Keratinocyte (primary cell): ENCODE results near the gene CHMP4B. TPM values are rescaled to one million over a fixed set of nuclear protein-coding genes. Genes with fewer than 3 reads are reported as not detected.

ENCODE experiments used
- DNase-seq: peaks from one replicate; pipeline ENCODE4 v3.0.0-alpha.2; 2011; ENCODE audit warnings: low read depth, missing footprints, low spot score
- FAIRE-seq: peaks from 2 replicates; lab custom pipeline; 2011; peaks lifted over from hg19 to GRCh38; lab: Jason Lieb, UNC
- H2AFZ ChIP-seq: 2 replicates; pipeline ENCODE4 v1.6.0; 2012; ENCODE audit warnings: low read length, control low read depth, inconsistent platforms; ENCODE audit not compliant: control insufficient read depth
- H3K27ac ChIP-seq: 2 replicates; pipeline ENCODE4 v1.5.1; 2011; ENCODE audit warnings: low read length; ENCODE audit not compliant: control insufficient read depth, insufficient read depth
- H3K27me3 ChIP-seq: 3 replicates; pipeline ENCODE4 v1.6.0; 2011; ENCODE audit warnings: low read length; ENCODE audit not compliant: control insufficient read depth, insufficient read depth; ENCODE audit errors: extremely low read depth
- H3K36me3 ChIP-seq, 2 experiments: 2 replicates in 1 of 2; 3 replicates in 1 of 2; pipeline ENCODE4 v1.5.1; 2011; ENCODE audit warnings: low read length in 2 of 2, mild to moderate bottlenecking in 1 of 2; ENCODE audit not compliant: control insufficient read depth in 2 of 2, insufficient read depth in 2 of 2; ENCODE audit errors: extremely low read depth in 1 of 2
- H3K4me1 ChIP-seq: 3 replicates; pipeline ENCODE4 v1.5.1; 2011; ENCODE audit warnings: low read length; ENCODE audit not compliant: control insufficient read depth, insufficient read depth; ENCODE audit errors: extremely low read depth
- H3K4me2 ChIP-seq: 3 replicates; pipeline ENCODE4 v1.6.0; 2011; ENCODE audit warnings: low read depth, low read length; ENCODE audit not compliant: control insufficient read depth, insufficient read depth; ENCODE audit errors: extremely low read depth
- H3K4me3 ChIP-seq, 3 experiments: fragments of 200-600 bp in 1 of 3; sonication (generic) in 1 of 3; 2 replicates in 2 of 3; 3 replicates in 1 of 3; pipeline ENCODE4 v1.5.1; 2011 to 2016; ENCODE audit warnings: low read length in 3 of 3, mild to moderate bottlenecking in 3 of 3, control low read depth in 2 of 3, inconsistent platforms in 1 of 3, low read depth in 1 of 3, mixed read lengths in 1 of 3, mixed run types in 1 of 3, moderate library complexity in 1 of 3; ENCODE audit not compliant: control insufficient read depth in 2 of 3, insufficient read depth in 2 of 3; ENCODE audit errors: extremely low read depth in 1 of 3
- H3K79me2 ChIP-seq: 2 replicates; pipeline ENCODE4 v1.6.0; 2012; ENCODE audit warnings: low read length; ENCODE audit not compliant: control insufficient read depth, insufficient read depth
- H3K9ac ChIP-seq: 3 replicates; pipeline ENCODE4 v1.6.0; 2011; ENCODE audit warnings: low read length; ENCODE audit not compliant: control insufficient read depth, insufficient read depth; ENCODE audit errors: extremely low read depth
- H3K9me1 ChIP-seq: 3 replicates; pipeline ENCODE4 v1.6.0; 2011; ENCODE audit warnings: low read length; ENCODE audit not compliant: control insufficient read depth, insufficient read depth; ENCODE audit errors: extremely low read depth
- H3K9me3 ChIP-seq: 2 replicates; pipeline ENCODE4 v1.5.1; 2012; ENCODE audit warnings: low read depth, low read length; ENCODE audit not compliant: control insufficient read depth
- H4K20me1 ChIP-seq: 3 replicates; pipeline ENCODE4 v1.6.0; 2011; ENCODE audit warnings: low read length; ENCODE audit not compliant: control insufficient read depth, insufficient read depth; ENCODE audit errors: extremely low read depth
- CTCF ChIP-seq, 3 experiments: IDR thresholded peaks in 1 of 3; conservative IDR thresholded peaks in 1 of 3; optimal IDR thresholded peaks in 1 of 3; 2 replicates in 2 of 3; 3 replicates in 1 of 3; pipeline versions ENCODE3 to v1.5.1; 2011; ENCODE audit warnings: low read length in 3 of 3, mild to moderate bottlenecking in 3 of 3, moderate library complexity in 2 of 3, control low read depth in 1 of 3, inconsistent platforms in 1 of 3; ENCODE audit not compliant: insufficient read depth in 2 of 3; ENCODE audit errors: extremely low read depth in 1 of 3
- EZH2 ChIP-seq: IDR thresholded peaks from one replicate; pipeline ENCODE4 v1.6.1; 2012; ENCODE audit warnings: inconsistent platforms, mild to moderate bottlenecking, low read length, moderate library complexity
- dilution Hi-C: fragments of 300-500 bp; cut with MboI; formaldehyde crosslinking; loops from one replicate; pipeline ENCODE4 v1.7.0; 2020; ENCODE audit warnings: low sequenced_read_pairs; ENCODE audit not compliant: extremely low pct_ligation_motif_present
- polyA plus RNA-seq, 5 experiments: library from polyadenylated mRNA; depleted of rRNA in 3 of 5; stranded (reverse) in 3 of 5; stranded (forward) in 1 of 5; unstranded in 1 of 5; fragments of >200 nt; gene quantifications; 1 replicate in 1 of 5; 2 replicates in 3 of 5; 3 replicates in 1 of 5; pipeline versions ENCODE4 v1.2.1 to v1.2.3, GENCODE V29; 2011 to 2012; ENCODE audit warnings: missing spikeins in 2 of 5, low read depth in 1 of 5, low replicate concordance in 1 of 5

Gene CHMP4B
- polyA plus RNA-seq, 1 donor (not counting 4 experiments of a cell fraction or from before 2014, with no cell fraction given): 72.2 TPM

- no peak overlapping the region for H3K27ac ChIP-seq
- H3K4me1 ChIP-seq: peaks cover 40% of the 10 kb centered on the region
- H3K36me3 ChIP-seq: peaks cover 0 to 1% of the 10 kb centered on the region in 2 experiments
- no peak overlapping the region for H2AFZ ChIP-seq
- no peak overlapping the region for H3K4me2 ChIP-seq
- no peak overlapping the region for H3K4me3 ChIP-seq
- H4K20me1 ChIP-seq: no peaks in the 10 kb centered on the region
- no peaks in the 10 kb centered on the region for H3K9me3 ChIP-seq
- FAIRE-seq: no peak
- H3K27me3 ChIP-seq: no peaks in the 10 kb centered on the region
- H3K9ac ChIP-seq: no peak overlapping the region
- TF ChIP-seq EZH2 (no peak), CTCF (optimal IDR thresholded peaks at IDR 0.05 in 1 of 3, IDR thresholded peaks at IDR 0.05 in 1 of 3, conservative IDR thresholded peaks at IDR 0.05 in 1 of 3; ENCODE audit: extremely low read depth in 1 of 3, insufficient read depth in 2 of 3, low read length in 3 of 3) (no peak)
- no peaks in the 10 kb centered on the region for H3K9me1 ChIP-seq
- no peaks in the 10 kb centered on the region for H3K79me2 ChIP-seq
- no peak for DNase-seq
- dilution Hi-C loops: no loop called here
Measured at GRCh38 chr20:33793011-33793931, 17.9 kb upstream of the CHMP4B start.

- Histone ChIP-seq H2AFZ (no peak overlapping the region), H3K4me3 (no peak overlapping the region), H4K20me1 (no peaks in the 10 kb centered on the region), H3K79me2 (no peaks in the 10 kb centered on the region), H3K9ac (no peak overlapping the region), H3K36me3 (peaks cover 0 to under 1% of the 10 kb centered on the region in 2 experiments), H3K9me1 (no peaks in the 10 kb centered on the region), H3K4me1 (peaks cover 20% of the 10 kb centered on the region), H3K4me2 (no peak overlapping the region), H3K27me3 (no peaks in the 10 kb centered on the region), H3K9me3 (no peaks in the 10 kb centered on the region), H3K27ac (no peak overlapping the region)
- FAIRE-seq (no peak), DNase-seq (no peak)
- TF ChIP-seq EZH2 (no peak), CTCF (optimal IDR thresholded peaks at IDR 0.05 in 1 of 3, IDR thresholded peaks at IDR 0.05 in 1 of 3, conservative IDR thresholded peaks at IDR 0.05 in 1 of 3; ENCODE audit: extremely low read depth in 1 of 3, insufficient read depth in 2 of 3, low read length in 3 of 3) (no peak)
- dilution Hi-C loops: no loop called here
Measured at GRCh38 chr20:33796263-33796906, 14.8 kb upstream of the CHMP4B start.
